Posterior cingulate gyrus (tissue), 11 donors: ENCODE data around the gene NUCKS1.

ENCODE experiments used
- DNase-seq, 10 donors: peaks; one replicate each; pipeline versions ENCODE4 v3.0.0 to v3.0.0-alpha.2; 2020 to 2021; ENCODE audit warnings: mixed read lengths in 3 of 10
- intact Hi-C: fragments of 100-400 bp; cut with DNase I; formaldehyde crosslinking; loops from one replicate; pipeline ENCODE4 v1.15.1; 2023

The NUCKS1 gene

DNA sequence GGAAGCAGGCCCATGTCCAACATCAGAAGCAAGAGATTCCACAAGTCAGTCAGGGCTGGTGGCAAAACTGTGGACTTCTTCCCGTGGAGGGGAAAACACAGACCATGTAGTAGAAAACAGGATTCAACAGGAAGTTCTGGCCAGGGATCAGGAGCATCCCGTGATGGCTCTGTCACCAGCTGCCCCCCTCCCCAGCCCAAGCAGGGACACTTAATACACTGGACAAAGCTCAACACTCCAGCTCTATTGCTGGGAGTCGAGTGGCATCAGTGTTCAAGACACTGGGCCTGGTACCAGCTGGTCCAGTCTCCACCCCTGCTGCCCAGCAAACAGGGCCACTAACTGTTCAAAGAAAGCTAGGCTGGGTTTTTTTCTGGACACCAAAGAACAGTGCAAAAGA, 73.4 kb downstream of the NUCKS1 start:
- intact Hi-C loops = loop anchor here (5.0 kb wide), 1 partner anchor 36 kb away; no protein-coding TSS in a partner anchor
- peak; percentile 55 to 97 (median 78) for DNase-seq

DNA sequence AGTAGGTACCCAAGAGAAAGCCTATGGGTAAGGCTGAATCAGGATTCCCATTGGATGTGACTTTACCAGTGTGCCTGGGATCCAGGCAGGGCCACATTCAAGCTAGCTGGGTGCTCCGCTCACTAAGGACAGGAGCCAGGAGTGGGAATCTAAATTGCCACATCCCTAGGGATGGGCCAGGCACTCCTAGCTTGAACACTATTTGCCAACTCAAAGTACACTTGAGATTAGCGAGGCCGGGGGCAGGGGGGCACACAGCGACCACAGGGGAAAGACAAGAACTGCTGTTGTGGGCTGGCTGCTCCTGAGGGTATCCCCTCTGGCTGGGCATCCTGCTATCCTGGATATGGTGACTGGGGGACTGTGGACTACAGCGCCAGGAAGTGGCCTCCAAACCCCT, 74.0 kb downstream of the NUCKS1 start:
- intact Hi-C loops = loop anchor here (5.0 kb wide), 1 partner anchor 36 kb away; no protein-coding TSS in a partner anchor
- DNase-seq = peak in 1 of 10 donors; percentile 32

DNA sequence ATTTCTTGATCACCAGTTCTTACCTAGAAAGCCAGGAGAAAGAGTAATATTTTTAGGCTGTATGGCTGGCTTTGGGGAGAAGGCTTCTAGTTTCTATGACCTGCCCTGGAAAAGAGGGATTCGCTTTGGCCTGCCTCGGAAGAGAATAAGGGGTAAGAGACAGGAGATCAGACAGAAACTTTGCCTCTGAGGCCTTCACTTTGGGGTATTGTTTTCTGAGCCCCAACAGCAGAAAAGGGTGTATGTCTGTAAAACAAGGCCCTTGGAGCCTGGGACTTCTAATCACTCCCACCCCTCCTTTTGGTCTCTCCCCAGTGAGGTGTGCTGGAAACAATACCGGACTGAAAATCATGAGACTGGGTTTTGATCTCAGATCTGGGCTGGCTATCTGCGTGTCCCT, 74.7 kb downstream of the NUCKS1 start:
- intact Hi-C loops = loop anchor here (5.0 kb wide), 1 partner anchor 37 kb away; no protein-coding TSS in a partner anchor

DNA sequence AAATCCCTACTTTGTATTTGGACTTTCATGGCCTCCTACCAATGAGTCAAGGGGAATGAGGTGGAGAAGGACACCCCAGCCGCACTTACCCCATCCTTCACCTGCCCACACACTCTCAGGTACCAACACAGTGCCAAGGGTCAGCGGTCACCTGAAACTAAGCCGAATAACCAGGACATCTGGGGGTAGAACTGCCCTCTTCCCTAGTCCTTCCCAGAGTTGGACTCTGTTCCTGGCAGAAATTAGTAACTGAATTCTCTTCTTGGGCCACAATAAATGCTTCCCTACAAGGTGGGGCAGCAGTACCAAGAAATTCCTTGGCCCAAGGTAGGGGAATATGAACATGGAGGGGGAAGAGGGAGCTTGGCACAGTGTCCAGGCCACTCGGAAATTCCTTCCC, 77.0 kb downstream of the NUCKS1 start:
- no peak for DNase-seq
- intact Hi-C loops = no loop called here

More for the DNA sequence above, 74.7 kb downstream of the NUCKS1 start:
- no peak for DNase-seq

DNA sequence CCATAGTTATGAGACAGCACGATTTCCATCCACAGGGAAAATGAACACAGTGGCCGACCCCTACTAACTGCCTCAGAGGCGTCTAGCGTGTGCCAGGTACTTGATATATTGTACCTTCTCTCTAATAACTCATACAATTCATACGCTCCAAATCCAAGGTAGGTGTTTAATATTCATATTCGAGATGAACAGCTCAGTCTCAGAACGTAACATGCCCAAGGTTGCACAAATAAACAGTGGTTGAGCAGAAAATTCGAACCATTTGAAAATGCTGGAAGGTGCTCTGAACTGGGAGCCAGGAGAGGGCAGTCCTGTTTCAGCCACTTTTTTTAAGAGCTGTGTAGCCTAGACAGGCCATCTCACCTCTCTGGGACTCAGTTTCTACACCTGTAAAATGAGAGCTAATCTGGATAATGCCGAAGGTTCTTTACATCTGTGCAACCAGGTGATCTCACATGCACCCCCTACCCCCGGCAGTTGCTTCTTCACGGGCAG, 77.5 kb downstream of the NUCKS1 start:
- intact Hi-C loops = no loop called here
- no peak for DNase-seq

DNA sequence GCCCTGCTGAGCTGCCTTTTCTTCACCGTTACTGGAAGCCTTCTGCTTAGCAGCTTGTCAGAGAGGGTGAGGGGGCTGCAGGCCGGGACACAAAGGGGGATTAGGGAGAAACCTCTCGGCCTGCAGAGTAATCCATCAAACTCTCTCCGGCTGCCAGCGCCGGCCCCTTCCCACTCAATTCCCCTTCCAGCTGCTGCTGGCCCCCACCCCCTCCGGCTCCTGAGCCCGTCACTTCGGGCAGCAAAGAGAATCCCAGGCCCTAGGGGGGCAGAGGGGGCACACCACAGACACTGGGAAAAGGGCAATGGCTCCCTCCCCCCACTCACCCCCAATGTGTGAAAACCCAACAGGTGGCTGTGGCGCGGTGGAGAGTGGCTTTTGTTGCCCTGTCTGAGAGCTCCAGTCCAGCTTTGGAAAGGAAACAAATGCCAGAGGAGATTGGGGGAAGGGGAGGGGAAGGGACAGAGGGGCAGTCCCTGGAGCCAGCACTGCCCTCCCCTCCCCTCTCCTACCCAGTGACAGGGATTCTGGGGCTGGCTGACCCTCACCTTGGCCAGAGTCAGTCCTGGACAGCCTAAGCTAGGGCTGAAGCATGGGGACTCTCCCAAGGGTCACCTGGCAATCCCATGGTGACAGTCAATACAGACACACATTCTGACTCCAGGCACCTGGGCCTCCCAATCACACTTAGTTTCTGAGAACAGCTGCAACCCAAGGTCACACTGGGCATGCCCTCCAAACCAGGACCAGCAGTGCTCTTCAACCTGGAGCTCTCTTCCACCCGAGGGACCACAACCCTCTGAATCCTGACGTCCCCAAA, 79.2 kb downstream of the NUCKS1 start:
- intact Hi-C loops = no loop called here
- no peak for DNase-seq

DNA sequence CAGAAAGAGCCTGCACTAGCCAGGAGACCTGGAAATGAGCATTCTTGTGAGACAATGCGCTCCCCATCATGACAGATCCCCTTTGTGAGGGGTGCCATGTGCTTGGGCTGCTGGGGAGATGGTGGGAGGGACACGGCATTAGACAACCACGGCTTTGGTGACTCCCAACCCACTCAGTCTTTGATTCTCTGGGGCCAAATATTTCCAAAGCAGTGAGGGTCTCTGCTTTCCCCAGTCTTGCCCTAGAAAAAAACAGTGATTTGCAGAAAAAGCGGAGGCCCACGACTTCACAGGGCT, 79.9 kb downstream of the NUCKS1 start:
- intact Hi-C loops = no loop called here
- peak in 2 of 10 donors; percentile 37 to 47 for DNase-seq

DNA sequence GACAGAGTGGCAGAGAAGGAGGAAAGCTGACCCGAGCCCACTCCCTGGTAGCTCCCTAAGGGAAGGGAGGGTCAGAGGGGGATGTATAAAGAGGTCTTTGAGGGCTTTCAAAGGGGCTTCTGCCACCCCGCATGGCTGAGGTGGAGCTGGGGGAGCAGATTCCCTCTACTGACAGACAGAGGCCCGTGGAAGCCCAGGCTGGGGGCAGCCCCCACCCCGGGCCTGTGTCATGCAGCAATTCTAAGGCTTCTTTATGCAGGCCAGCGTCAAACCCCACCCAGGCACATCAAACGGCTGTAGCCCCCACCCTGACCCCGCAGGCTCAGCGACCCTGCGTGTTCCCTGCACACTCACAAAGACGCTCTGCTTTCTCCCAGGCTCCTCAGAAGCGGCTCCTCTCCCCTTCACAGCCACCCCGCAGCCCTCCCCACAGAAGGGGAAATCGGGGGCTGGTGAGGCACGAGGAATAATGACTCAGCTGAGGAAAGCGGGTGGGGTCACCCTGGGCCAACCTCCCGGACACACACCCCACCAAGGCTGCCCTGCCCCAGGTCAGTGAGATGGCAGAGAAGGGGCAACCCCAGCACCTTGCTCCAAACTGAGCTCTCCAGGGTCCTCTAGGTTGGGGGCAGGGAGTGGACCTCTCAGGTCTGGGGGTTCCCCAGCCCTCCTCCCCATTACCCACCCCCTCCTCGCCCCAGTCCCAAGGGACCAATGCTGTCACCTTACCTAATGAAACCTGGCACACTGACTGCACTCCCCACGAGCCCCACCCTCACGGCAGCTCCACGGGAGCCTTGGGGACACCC, 80.4 kb downstream of the NUCKS1 start:
- intact Hi-C loops = no loop called here
- peak in 6 of 10 donors; percentile 8 to 94 (median 52) for DNase-seq

DNA sequence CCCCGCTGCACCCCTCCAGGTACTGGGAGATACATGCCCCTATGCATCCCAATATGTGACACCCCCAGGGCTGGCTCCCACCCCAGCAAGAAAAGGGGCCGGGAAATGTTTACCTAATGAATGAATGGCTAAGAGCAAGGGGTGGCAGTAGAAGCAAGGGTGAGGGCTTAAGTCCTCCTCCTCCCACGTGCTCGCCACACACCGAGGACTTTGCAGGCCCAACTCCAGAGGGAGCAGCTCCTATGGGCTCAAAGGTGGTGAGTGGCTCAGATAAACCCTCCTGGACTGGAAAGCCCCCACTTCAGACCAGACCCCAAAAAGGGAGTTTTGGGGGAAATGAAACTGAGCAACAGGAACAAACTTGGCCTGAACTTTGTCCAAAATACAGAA, 81.0 kb downstream of the NUCKS1 start:
- DNase-seq = peak in 1 of 10 donors; percentile 33
- intact Hi-C loops = no loop called here

DNA sequence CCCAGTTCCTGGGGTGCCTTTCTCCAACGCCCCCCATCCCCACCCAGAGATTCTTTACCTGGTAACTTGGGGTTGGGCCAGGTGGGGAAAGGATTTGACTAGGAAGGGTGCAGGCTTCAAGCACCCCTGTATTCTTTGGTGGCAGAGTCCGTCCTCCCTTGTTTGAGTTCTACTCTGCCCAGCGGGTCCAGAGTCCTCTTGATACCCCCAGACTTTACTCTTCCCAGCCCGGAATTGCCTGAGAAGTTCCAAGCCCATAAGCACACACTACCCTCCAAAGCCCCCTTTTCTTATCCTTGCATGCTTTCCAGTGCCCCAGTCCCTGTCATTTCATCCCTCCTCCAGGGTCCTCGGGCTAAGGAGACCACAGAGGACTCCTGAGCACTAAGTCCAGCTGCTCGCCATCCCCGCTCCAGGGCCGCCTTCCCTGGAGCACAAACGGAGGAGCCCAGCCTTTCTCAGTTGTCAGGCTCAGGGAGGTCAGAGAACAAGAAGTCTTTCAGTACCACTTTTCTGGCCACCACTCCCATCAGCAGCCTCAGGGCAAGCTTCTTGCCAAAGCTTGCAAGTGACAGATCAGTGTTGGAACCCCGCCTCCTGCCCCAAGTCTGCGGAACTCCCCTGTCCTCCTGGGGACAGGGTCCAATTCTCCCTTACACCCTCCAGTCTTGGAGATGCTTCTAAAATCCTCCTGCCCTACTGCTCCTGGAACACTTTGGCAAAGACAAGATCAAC, 81.9 kb downstream of the NUCKS1 start:
- intact Hi-C loops = no loop called here
- peak in 2 of 10 donors; percentile 50 to 64 for DNase-seq

DNA sequence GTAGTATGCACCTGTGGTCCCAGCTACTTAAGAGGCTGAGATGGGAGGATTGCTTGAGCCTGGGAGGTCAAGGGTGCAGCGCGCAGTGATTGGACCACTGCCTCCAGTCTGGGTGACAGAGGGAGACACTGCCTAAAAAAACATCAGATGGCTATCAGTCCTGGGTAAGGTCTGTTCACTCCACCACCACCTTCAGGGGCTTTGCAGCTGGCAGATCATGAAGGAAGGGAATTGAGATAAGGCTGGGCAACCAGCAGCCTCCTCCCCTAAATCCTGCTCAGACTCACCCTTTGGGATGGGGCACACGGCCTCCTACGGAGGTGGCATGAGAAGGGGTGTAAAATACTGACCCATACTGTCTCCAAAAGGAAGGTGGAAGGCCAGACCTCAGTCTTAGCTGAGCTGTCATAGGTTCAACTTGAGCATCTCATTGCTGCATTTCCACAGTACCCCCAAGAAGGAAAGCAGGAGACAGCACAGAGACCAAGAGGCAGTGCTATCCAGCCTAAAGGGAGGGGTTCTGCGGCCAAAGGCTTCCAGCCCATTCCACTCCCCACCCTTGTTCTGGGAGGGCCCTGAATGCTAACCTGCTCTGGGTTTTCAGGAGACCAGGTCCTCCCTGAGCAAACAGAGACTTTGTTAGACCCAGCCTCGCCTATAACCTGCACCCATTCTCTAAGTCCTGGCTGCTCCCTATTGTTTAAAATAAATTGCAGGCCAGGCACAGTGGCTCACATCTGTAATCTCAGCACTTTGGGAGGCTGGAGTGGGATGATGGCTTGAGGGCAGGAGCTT, 83.4 kb downstream of the NUCKS1 start:
- DNase-seq = no peak
- intact Hi-C loops = no loop called here

DNA sequence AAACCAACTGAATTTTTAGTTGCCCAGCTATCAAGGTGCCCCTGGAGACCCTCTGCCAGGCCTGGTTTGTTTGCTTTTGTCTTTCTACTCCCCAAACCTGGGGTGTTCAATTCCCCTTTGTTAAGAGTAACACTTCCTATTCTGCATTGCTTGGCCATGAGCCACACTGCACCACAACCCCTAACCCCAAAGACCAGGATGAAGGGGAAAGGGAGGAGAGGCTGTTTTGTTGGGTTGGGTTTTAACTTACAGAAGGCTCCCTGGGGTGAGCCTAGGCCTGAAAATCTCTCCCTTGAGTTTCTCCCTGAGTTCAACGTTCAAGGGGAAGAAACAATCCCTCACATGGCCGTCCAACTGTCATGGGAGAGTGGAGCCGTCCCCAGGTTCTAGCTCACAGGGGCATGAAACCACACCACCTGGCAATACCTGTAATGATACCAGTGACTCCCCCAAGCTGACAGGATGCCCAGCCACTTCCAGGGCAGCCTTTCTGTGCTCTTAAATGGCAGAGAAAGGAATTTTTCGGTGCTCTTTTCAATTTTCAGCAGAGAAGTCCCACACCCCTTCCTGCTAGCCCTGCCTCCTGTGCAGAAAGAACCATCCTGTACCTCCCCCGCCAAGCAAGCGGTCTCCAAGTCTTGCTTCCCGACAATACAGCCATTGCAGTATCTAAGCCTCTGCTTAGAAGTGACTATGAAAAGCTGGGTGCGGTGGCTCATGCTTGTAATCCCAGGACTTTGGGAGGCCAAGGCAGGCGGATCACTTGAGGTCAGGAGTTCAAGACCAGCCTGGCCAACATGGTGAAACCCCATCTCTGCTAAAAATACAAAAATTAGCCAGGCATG, 84.6 kb downstream of the NUCKS1 start:
- intact Hi-C loops = no loop called here
- DNase-seq = peak in 1 of 10 donors; percentile 29

DNA sequence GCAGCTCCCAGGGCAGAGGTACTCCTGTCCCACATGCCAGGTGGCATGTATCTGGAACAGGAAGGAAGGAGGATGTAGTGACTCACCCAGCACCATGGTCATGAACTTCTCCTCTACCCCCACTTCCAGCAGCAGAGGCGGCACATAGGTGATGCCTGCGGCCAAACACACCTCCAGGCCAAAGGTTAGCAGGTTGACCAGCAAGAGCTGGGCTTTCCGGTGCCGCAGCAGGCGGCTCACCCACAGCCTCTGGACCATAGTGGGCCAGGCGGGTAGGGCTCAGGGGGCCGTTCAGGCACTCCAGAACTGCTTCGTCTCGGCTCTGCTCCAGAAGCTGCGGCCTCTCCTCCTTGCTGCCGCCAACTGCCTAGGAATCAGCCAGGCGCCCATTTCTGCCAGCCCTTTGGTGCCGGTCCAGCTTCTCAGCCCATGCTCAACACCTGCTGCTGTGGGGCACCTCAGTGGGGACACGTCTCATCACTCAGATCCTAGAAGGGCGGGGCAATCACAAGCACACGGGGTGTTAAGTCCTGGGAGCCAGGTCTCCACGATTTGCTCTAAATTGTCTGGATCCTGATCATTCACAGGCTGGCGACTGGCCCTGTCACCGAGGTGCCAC, 85.5 kb downstream of the NUCKS1 start:
- intact Hi-C loops = no loop called here
- peak in 2 of 10 donors; percentile 38 to 74 for DNase-seq

DNA sequence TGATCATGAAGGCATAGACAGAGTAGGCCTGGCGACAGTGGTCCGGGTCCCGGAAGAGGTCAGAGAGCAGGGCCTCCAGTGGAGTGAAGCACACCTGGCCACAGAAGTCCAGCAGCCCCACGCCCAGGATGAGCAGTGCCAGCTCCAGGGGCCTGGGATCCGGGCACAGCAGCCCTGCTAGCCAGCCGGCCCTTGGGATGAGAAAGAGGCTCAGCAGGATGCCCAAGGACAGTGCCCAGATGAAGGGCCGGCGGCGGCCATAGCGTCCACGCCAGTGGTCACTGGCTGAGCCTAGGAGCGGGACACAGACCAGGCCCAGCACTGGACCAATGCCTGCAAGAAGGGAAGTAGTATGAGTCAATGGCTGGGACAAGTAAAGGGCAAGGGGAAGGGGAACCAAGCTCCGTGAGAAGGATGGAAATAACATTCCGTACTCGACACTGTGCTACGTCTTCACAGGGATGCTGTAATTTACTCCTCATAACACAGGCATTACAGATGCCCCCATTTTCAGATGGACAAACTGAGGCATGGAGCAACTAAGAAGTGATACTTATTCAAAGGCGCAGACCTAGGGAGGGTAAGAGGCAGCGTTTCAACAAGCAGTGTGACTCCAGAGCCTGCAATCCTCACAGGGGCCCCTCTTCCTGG, 86.6 kb downstream of the NUCKS1 start:
- DNase-seq = peak in 1 of 10 donors; percentile 75

More for the DNA sequence above, 86.6 kb downstream of the NUCKS1 start:
- intact Hi-C loops = no loop called here
